Islet precursor cell (in vitro differentiated cells): ENCODE data around the gene SERPIND1.
"Not testable (repeated sequence)": the region's sequence is repeated elsewhere in the genome, so short reads cannot be mapped to it uniquely, and the experiment has no call there.

Source experiments
- DNase-seq: peaks from one replicate; pipeline ENCODE4 v3.0.0-alpha.2; 2018

Gene SERPIND1, protein sequence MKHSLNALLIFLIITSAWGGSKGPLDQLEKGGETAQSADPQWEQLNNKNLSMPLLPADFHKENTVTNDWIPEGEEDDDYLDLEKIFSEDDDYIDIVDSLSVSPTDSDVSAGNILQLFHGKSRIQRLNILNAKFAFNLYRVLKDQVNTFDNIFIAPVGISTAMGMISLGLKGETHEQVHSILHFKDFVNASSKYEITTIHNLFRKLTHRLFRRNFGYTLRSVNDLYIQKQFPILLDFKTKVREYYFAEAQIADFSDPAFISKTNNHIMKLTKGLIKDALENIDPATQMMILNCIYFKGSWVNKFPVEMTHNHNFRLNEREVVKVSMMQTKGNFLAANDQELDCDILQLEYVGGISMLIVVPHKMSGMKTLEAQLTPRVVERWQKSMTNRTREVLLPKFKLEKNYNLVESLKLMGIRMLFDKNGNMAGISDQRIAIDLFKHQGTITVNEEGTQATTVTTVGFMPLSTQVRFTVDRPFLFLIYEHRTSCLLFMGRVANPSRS

DNA sequence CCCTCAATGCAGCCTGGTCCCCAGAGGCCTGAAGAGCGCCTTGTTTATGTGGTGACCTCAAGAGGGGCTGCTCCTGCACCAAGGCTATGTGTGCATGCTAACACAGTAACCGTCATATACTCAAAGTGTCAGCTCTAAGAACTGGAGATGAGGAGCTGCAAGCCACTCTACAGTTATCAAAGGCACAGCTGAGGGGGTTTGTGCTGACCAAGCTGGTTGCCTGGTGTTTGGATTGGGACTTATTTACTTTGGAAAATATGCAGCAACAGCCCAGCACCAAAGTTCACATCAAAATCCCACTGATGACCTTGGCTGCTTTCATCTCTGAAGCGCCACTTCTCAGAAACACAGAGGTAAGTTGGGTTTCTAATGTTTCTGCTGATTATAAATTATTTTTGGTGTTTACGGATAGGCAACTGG is at the start of gene SERPIND1:
TSS of gene SERPIND1 (plus strand) at position 321 of the 420 bp plus-strand sequence. CDS start 5,200 bp downstream, outside the sequence.
- DNase-seq: no peak

DNA sequence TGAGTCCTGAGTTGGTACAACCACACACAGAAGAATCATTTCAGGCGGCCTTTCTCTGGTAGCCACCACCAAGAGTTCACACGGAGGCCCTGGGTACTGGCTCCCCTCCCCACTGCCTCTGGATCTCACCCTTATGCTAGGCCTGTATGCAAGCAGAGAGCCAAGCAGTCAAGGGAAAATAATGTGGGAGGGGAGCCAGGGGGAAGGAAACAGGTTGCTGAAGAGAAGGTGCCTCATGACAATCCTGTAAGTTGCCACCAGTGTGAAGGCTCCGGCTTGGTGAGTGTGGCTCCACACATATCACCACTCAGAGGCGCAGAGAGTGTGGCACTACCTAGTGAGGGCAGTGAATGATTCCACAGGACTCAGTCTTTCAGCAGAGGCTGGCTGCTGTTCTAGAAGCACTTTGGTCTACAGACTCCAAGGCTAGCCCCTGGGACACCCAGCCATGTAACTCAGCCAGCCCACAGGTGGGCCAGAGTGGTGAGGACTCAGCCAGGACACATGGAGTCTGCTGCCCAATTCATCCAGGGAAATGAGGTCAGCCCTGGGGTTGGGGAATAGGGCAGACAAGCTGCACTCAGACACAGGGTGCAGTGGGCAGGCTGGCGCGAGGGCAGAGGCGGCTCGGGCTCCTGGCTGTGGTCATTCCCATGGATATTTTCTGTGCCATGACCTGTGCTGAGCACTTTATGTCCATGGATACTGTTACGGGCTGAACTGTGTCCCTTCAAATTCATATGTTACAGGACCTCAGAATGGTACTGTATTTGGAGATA is 49.0 kb upstream of the SERPIND1 start:
- DNase-seq: no peak

DNA sequence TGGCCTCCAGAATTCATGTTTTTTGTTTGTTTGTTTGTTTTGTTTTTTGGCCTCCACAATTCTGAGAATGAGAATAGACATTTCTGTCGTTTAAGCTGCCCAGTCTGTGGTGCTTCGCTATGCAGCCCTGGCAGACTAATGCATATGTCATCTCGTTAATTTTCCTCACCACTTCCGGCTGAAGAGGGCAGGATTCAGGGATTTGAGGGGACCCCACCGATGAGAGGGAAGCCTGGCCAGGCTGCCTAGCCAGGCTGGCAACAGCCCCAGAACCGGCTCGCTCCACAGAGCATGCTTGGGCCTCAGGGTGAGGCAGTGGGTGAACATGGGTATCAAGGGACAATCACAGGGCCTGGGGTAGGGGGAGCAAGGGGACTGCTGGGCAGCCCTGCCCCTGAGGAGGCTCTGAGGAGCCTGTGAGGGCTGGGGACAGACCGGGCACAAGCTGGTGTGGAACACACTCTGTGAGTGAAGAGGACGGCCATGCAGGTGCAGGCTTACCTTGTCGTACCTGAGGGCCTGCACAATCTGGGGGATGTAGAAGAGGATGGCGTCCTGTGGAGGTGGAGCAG is 47.8 kb upstream of the SERPIND1 start:
- no peak for DNase-seq

DNA sequence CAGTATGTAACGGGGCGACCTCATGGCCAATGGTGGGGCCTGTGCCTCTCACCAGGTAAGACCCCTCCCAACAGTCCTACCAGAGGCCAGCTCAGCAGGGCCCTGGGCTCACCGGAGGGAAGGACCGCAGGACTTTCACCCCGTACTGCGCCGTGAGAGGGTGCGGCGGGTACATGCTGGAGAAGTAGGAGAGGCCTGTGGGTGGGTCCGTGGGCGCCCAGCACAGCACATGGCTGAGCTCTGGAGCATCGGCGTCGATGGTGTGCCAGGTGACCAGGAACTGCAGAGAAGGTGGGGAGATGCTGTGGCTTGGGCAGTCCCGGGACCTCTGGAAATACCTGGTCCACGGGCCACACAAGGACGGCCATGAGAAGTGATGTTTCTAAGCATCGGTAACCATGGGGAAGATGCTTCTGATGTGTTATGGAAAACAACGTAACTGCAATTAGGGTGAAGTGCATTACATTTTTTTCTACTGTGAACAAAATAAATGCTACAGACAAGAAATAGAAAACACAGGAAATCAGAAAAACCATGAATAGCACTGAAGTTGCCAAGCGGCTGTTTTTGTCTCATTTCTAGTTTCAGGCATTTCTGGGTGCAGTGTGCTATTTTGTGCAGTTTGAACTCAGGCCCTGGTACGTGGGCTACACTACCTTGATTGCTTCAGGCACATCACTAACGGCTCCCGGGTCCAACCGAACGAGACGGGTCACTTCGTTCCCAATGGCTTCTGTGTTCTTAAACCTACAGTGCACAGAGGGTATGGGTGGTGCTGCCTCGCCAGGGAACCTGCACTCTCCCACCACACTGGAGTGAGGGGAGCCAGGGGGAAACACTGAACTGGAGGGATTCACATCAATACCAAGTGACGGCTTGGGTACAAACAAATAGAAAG is 46.5 kb upstream of the SERPIND1 start:
- DNase-seq: no peak

DNA sequence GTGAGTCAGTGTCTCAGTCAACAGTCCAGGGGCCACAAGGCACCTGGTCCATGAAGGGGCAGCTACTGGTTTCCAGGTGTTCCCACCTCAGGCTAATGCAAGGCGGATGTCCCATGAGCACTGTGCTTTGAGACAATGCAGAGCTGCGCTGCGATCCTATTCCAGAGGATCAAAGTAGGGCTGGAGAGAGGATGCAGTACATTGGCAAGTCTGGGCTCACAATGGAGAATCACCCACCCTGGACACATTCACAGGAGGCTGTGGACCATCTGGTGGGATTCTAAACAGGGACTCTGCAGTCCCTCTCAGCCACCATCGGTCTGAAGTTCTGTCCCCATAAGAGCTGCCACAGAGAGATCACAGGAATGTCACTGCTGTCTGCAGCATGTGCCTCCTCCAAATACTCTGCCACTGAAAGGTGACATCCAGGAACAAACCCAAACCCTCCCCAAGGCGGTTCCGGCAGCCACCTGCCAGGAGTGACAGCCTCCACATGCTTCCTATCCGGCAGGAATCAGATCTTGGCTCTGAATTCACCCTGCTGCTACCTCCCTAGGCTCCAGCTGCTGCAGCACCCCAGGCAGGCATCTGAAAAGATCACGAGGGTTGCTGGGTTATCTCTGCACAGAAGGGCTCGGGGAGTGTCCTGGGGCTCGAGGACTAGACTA is 45.3 kb upstream of the SERPIND1 start:
- no peak for DNase-seq

DNA sequence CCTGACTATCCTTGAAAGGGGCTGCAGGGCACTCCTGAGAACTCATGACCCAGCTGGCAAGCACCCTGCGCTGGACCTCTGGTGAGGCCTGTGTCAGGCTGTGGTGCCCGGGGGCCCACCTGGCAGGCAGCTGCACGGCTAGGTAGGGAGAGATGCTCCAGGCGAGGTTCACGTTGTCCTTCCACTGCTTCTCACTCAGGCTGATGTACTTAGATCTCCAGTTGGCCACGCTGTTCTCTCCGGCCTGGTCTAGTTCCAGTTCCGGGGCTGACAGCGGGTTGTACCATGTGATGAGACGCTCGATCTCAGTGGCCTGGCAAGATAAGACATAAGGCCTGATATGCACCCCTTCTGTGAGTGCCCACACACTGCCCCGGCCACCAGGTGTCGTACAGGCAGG is 44.7 kb upstream of the SERPIND1 start:
- DNase-seq: no peak

DNA sequence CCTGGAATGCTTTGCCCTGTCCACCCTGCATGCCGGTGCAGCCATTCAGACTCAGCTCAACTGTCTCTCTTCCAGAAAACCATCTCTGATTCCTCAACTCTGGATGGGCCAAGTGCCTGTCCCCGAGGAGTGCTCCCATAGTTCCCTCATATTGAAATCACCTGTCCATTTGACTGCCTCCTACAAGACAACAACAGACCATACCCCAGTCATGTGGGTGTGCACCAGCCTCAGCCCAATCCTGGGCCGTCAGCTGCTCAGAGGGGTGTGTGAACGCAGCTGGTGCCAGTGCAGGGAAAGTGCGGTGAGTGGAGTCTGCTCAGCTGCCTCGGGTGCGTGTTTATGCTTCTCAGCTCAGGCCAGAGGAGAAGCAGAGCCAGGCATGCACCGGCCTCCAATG is 41.5 kb upstream of the SERPIND1 start:
- not testable (repeated sequence) for DNase-seq

DNA sequence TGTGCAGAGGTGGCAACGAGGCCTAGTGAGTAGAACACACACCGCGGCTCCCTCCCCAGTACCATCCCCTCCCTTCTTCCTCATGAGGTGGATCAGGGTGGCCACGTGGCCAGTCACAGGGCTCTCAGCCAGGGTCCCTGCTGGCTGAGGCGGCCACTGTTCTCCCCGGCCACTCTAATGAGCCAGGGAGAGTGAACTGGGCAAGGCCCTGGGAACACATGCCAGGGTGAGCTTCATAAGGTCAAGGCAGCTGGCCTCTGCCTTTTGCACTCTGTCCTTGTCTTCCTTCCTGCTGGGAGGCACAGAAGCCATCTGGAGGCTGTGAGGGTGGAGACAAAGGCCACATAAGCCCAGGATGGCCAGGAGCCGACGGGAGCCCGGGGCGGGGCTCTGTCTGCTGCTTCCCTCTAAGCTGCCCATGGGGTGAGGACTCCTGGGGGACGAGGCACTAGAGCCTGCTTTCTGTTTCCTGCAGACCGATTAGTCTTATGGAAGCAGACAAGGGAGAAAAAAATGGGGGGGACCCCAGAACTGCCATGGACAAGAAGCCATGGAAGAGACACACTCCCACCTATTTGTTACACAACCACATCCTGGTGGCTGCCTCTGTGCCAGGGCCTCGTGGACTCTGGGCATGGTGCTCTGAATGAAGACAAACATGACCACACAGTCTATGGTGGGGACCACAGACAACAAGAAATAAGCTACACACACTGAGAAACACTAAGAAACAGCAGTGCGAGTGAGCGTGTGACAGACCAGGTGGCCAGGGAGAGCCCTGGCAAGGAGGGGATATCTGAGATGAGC is 38.4 kb upstream of the SERPIND1 start:
- DNase-seq: not testable (repeated sequence)

DNA sequence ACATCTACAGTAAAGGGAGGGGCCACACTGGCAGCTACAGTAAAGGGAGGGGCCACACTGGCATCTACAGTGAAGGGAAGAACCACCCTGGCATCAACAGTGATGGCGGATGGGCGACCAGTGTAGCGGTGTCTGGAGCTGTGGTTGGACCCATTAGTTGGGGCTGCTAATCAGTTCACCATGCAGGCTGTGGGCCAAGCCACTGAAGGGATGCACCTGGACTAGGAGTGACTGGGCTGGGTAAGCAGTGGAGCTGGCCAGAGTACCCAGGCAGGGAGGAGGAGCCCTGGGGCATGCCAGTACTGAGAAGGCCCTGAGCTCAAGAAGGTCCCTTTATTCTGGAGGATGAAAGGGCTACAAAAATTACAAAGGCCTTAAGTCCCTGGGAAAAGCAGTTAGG is 37.0 kb upstream of the SERPIND1 start:
- DNase-seq: not testable (repeated sequence)

DNA sequence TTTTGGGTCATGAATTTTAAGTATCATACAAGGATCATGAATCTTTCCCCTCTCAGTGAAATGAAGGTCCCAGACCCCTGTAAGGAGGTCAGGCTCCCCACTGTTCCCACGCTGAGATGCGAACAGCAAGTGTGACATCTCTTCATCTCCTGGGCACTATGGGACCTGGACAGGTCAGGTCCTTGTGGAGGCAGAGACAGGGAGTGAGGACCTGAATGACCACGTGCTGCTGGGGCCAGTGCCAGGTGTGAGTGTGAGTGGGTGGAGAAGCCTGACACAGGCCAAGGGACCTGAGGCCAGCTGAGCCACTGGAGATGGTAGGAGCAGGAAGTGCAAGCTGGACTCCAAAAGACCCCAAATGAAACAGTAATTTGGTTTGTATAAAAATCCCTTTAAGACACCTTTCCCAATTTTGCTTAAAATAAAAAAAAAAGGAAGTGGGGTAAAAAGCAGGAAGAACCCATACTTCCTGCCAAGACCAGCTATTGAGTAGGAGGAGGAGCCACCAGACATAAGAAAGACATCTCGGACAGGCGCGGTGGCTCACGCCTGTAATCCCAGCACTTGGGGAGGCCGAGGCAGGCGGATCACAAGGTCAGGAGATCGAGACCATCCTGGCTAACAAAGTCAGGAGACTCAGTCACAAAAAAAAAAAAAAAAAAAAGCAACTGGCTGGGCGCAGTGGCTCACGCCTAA is 35.4 kb upstream of the SERPIND1 start:
- no peak for DNase-seq

DNA sequence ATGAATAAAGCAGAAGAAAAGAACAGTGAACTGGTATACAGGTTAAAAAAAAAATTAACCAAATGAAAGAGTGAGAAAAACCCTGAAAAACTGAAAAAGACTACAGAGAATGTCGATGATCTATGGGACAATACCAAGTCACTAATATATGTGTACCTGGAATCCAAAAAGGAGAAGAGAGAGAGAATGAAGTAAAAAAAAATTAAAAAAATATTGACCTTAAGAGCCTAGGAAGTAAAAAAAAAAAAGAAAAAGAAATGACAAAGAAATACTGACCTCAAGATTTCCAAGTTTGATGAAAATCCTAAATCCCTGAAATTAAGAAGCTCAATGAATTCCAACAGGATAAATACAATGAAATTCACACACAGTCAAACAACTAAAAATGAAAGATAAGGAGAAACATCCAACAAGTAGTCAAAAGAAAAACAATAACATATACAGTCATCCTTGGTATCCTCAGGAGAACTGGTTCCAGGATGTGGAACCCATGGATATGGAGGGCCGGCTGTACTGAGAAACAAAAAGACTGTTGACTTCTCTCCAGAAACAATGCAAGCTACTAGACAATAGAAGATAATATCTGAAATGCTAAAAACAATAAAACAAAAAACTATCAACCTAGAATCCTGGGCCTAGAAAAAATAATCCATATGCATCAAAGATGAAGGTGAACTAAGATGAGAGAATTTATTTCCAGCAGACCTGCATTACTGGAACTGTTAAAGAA is 33.5 kb upstream of the SERPIND1 start:
- no peak for DNase-seq

DNA sequence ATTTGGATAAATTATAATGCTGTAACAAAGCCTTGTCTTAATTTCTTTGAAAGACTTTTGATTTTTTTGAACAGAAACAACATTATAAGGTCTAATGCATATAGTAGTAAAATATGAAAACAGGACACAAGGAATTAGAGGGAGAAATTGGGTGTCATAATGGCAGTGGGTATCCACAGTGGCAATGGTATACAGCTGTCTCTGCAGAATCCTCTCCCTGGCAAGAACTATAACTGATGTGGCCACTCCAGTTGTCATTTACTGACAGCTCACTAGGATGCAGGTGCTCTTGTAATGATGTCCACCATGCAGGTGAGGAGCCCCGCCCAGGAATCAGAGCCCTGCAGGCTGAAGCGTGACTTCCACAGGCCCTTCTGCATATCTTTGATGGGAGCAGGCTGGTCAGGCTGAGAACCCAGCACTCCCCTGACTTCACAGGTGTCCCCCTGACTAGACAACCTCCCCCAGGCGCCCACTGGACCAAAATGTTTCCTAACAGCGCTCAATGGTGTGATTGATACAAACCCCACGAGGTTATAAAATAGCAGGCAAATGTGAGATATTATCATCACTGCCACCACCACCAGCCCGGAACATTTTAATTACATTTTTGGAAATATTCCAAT is 32.8 kb upstream of the SERPIND1 start:
- peak; percentile 32 for DNase-seq

DNA sequence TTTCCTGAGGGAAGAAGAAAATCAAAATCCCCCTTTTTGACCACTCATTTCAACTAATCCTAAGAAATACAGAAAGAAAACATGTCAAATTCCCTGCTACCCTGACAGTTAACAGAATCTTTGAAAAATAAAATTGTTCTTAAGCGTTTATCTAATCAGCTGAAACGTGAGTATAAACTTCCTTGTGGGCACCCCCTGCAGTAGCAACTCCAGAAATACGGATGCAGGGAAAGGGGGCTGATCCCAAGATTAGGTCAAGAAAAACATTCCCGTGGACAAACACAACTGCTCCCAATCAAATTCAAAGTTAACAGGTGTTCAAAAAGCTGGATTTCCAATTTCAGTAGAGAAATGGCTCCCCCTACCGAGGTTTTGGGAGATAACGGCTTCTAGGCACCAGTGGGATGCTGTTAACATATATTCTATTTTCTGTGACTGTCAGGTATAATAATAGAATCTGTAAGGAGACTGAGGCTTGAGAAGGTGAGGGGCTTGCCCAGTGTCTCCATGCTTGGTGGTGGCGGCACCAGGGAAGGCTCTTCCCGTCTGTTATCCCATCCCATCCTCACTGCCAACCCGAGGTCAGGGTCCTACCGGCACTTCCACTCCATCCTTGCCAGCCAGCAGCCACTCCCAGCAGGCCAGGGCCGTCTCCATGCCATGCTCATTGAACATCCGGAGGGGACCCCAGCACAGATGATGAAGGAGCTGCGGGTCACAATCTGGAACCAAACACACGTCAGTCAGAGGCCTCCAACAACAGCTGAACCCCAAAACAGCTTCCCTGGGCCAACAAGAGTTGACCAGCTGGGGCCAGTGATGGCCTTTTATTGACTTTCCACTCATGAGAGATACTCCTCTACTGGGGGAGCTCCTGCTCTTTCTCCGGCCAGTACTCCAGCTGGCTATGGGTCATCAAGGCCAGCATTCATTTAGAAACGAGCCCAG is 32.0 kb upstream of the SERPIND1 start:
- no peak for DNase-seq

DNA sequence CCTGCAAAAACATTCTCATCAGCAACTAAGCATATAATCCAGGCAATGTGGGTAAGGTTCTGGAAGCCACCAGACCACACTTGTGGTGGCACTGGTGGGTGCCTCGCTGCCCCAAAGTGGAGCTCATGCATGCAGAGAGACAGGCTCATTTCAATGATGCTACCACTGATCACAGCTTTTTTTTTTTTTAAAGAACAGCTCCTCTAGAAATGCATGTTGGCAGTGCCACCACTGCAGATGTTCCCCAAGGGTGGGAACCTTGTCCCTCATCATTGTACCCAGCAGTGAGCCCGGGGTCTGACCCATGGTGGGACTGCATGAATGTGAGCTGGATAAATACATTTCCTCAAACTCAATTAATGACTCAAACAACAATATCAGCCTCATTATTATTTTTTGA is 31.1 kb upstream of the SERPIND1 start:
- DNase-seq: no peak

DNA sequence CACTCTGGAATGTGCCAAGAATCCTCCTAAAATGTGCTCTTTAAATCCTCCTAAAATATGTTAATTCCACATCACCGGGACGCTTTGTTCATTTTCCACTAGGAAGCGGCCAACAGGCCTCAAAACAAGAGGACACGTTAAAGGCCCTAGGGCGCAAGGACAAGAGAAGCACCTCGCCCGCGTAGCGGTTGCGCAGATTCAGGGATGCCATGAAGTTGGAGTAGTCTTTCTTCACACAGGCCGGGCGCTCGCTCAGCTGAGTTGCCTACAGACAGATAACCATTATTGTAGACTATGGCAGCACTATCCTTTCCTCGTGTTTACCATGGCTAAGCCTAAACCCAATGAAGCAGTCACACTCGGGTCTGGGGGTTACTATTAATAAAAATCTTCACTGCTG is 29.5 kb upstream of the SERPIND1 start:
- no peak for DNase-seq

DNA sequence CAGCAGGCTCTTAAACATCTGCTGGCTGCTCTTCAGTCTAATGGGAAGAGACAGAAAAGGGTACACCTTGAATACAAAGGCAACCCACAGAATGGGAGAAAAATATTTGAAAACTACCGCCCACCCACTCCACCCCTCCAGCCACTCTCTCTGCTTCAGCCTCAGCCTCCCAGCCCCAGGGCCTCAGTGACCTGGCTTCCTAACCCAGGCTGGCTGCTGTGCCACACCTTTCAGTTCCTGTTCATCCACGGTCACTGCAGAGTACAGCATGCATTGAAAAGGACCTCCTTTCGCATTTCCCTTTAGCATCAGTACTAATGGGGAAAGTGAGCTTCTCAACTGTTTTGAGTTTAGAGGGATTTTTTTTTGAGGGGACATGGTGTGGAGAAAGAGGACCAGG is 28.8 kb upstream of the SERPIND1 start:
- DNase-seq: no peak

DNA sequence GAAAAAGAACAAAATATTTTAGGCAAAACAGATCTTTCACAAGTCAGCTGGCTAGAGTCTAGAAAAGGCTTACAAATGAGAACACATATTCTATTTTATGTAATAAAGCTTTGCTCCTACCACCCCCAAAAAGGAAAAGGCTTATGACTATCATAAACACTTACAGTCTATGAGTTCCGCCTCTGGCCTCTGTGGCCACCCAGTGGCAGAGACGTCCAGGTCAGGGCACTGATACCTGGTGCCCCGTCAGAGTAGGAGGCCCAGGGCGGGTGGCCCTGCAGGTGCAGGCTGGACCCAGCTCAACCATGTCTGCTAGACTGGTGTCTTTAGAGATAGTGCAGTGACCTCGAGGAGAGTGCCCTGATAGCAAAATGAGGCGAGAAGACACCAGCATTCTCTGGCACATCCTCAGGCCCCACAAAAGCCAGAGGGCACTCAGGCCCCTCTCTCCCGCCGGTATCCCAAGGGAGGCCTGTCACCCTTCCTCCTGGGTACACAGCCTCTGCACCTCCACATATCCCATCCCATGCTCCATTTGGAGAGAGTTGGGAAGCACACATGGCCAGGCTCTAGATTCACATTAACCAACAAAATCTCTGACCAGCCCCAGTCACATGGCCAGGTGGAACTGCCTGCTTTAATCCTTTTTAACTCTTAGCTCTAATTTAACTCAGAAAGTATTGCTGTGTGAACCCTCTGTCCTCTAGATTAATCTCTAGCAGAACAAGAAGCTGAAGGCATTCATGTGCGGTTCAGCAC is 27.3 kb upstream of the SERPIND1 start:
- no peak for DNase-seq
